ENCODE measurements around the gene PAX4.
"Not testable (repeated sequence)": the region's sequence is repeated elsewhere in the genome, so short reads cannot be mapped to it uniquely, and the experiment has no call there.

The PAX4 gene

GRCh38 chr7:127578711-127579275 is 39.1 kb downstream of the PAX4 start:
- Histone ChIP-seq H3K4me3 (ENCODE audit: low read length) (no peak overlapping the region), H3K27me3 (ENCODE audit: control insufficient read depth, insufficient read depth, low read length) (no peaks in the 10 kb centered on the region), H3K27ac (ENCODE audit: low read depth, low read length) (peak overlapping the region; percentile 34), H3K9ac (ENCODE audit: low read length) (no peak overlapping the region), H3K36me3 (ENCODE audit: control insufficient read depth, insufficient read depth, low read length) (peaks cover 18% of the 10 kb centered on the region), H3K4me1 (ENCODE audit: control insufficient read depth, insufficient read depth, low read length) (peaks cover 29% of the 10 kb centered on the region)

GRCh38 chr7:127578036-127578684 is 39.8 kb downstream of the PAX4 start:
- H3K4me1 ChIP-seq (ENCODE audit: control insufficient read depth, insufficient read depth, low read length): peaks cover 23% of the 10 kb centered on the region
- peak overlapping the region; percentile 34 for H3K27ac ChIP-seq (ENCODE audit: low read depth, low read length)
- H3K36me3 ChIP-seq (ENCODE audit: control insufficient read depth, insufficient read depth, low read length): peaks cover 18% of the 10 kb centered on the region
- H3K4me3 ChIP-seq (ENCODE audit: low read length): no peak overlapping the region
- peak overlapping the region; percentile 11 for H3K9ac ChIP-seq (ENCODE audit: low read length)
- H3K27me3 ChIP-seq (ENCODE audit: control insufficient read depth, insufficient read depth, low read length): no peaks in the 10 kb centered on the region

- Histone ChIP-seq H3K9ac (ENCODE audit: low read length) (no peak overlapping the region), H3K4me3 (ENCODE audit: low read length) (no peak overlapping the region), H3K27ac (ENCODE audit: low read depth, low read length) (no peak overlapping the region), H3K4me1 (ENCODE audit: control insufficient read depth, insufficient read depth, low read length) (no peaks in the 10 kb centered on the region), H3K27me3 (ENCODE audit: control insufficient read depth, insufficient read depth, low read length) (no peaks in the 10 kb centered on the region), H3K36me3 (ENCODE audit: control insufficient read depth, insufficient read depth, low read length) (no peaks in the 10 kb centered on the region)
Measured at GRCh38 chr7:127571741-127572505, 46.0 kb downstream of the PAX4 start.

- not testable (repeated sequence) for H3K9ac ChIP-seq (ENCODE audit: low read length); H3K36me3 ChIP-seq (ENCODE audit: control insufficient read depth, insufficient read depth, low read length); H3K27me3 ChIP-seq (ENCODE audit: control insufficient read depth, insufficient read depth, low read length); H3K4me3 ChIP-seq (ENCODE audit: low read length); H3K4me1 ChIP-seq (ENCODE audit: control insufficient read depth, insufficient read depth, low read length); H3K27ac ChIP-seq (ENCODE audit: low read depth, low read length)
Measured at GRCh38 chr7:127568034-127568433, 49.9 kb downstream of the PAX4 start.

- no peak overlapping the region for H3K9ac ChIP-seq (ENCODE audit: low read length)
- H3K27me3 ChIP-seq (ENCODE audit: control insufficient read depth, insufficient read depth, low read length): no peaks in the 10 kb centered on the region
- no peaks in the 10 kb centered on the region for H3K36me3 ChIP-seq (ENCODE audit: control insufficient read depth, insufficient read depth, low read length)
- H3K27ac ChIP-seq (ENCODE audit: low read depth, low read length): no peak overlapping the region
- H3K4me1 ChIP-seq (ENCODE audit: control insufficient read depth, insufficient read depth, low read length): no peaks in the 10 kb centered on the region
- H3K4me3 ChIP-seq (ENCODE audit: low read length): no peak overlapping the region
Measured at GRCh38 chr7:127566242-127566641, 51.7 kb downstream of the PAX4 start.
